IPS DF 6.9 (cell line): ENCODE measurements around the gene GH2.
"Not testable (repeated sequence)": the region's sequence is repeated elsewhere in the genome, so short reads cannot be mapped to it uniquely, and the experiment has no call there.

Experiments used
- DNase-seq: peaks from one replicate; pipeline ENCODE4 v3.0.0-alpha.2; 2013; ENCODE audit warnings: low read depth, low spot score
- H3K27ac ChIP-seq: one replicate; pipeline ENCODE4 v1.5.1; 2013; ENCODE audit warnings: low read length, control low read depth
- H3K27me3 ChIP-seq: 2 replicates; pipeline ENCODE4 v1.6.1; 2013; ENCODE audit warnings: mild to moderate bottlenecking, low read length; ENCODE audit not compliant: control insufficient read depth, insufficient read depth
- H3K36me3 ChIP-seq: 2 replicates; pipeline ENCODE4 v1.6.1; 2013; ENCODE audit warnings: low read length; ENCODE audit not compliant: control insufficient read depth, insufficient read depth
- H3K4me1 ChIP-seq: 2 replicates; pipeline ENCODE4 v1.6.1; 2013; ENCODE audit warnings: low read length; ENCODE audit not compliant: control insufficient read depth, insufficient read depth
- H3K4me3 ChIP-seq: 2 replicates; pipeline ENCODE4 v1.5.1; 2013; ENCODE audit warnings: mild to moderate bottlenecking, low read length
- H3K9me3 ChIP-seq: 2 replicates; pipeline ENCODE4 v1.6.1; 2013; ENCODE audit warnings: low read length, inconsistent platforms; ENCODE audit not compliant: control insufficient read depth, insufficient read depth
- WGBS: extraction: QIAGEN DNeasy Blood & Tissue Kit; methylation state at CpG from one replicate; pipeline ENCODE4 v1.1.7; 2013; ENCODE audit warnings: mixed read lengths, missing lambda C conversion rate; ENCODE audit not compliant: insufficient read length, insufficient coverage; 5-methylcytosine and 5-hydroxymethylcytosine counted together

Gene GH2

GRCh38 chr17:63881935-63882601 lies at the start of gene GH2:
Gene GH2, minus strand, starts transcription at chr17:63881944. Its CDS starts 143 bp downstream, at chr17:63881801.
- no CpG with 5 or more reads among the region's 15 CpGs for WGBS
- peaks cover 7% of the 10 kb centered on the region for H3K4me1 ChIP-seq
- H3K36me3 ChIP-seq, result no peaks in the 10 kb centered on the region
- H3K9me3 ChIP-seq, result no peaks in the 10 kb centered on the region
- no peak for DNase-seq
- H3K4me3 ChIP-seq, result no peak within 1 kb of the TSS
- no peak within 1 kb of the TSS for H3K27ac ChIP-seq
- no peaks in the 10 kb centered on the region for H3K27me3 ChIP-seq

GRCh38 chr17:63930951-63931575 lies 49.3 kb upstream of the GH2 start:
- no peaks in the 10 kb centered on the region for H3K36me3 ChIP-seq
- H3K4me1 ChIP-seq, result peaks cover 8% of the 10 kb centered on the region; the same call in 1 of the 2 replicates
- no peaks in the 10 kb centered on the region for H3K27me3 ChIP-seq
- no peak overlapping the region for H3K27ac ChIP-seq
- no peak overlapping the region for H3K4me3 ChIP-seq
- whole genome bisulfite sequencing, result no CpG with 5 or more reads among the region's 16 CpGs
- no peaks in the 10 kb centered on the region for H3K9me3 ChIP-seq
- no peak for DNase-seq

GRCh38 chr17:63929860-63930766 lies 48.4 kb upstream of the GH2 start:
- Histone ChIP-seq H3K27ac (no peak overlapping the region), H3K9me3 (no peaks in the 10 kb centered on the region), H3K36me3 (no peaks in the 10 kb centered on the region), H3K4me1 (peaks cover 8% of the 10 kb centered on the region; the same call in 1 of the 2 replicates), H3K27me3 (no peaks in the 10 kb centered on the region), H3K4me3 (no peak overlapping the region)
- WGBS, result no CpG with 5 or more reads among the region's 24 CpGs
- no peak for DNase-seq

- Histone ChIP-seq H3K4me3 (no peak overlapping the region), H3K9me3 (no peaks in the 10 kb centered on the region), H3K36me3 (no peaks in the 10 kb centered on the region), H3K27ac (no peak overlapping the region), H3K27me3 (no peaks in the 10 kb centered on the region), H3K4me1 (peaks cover 8% of the 10 kb centered on the region; the same call in 1 of the 2 replicates)
- WGBS, result no CpG with 5 or more reads among the region's 10 CpGs
- DNase-seq, result no peak
These were observed 47.4 kb upstream of the GH2 start for GRCh38 chr17:63928966-63929695.

GRCh38 chr17:63928172-63928666 lies 46.5 kb upstream of the GH2 start:
- Histone ChIP-seq H3K27me3 (no peaks in the 10 kb centered on the region), H3K9me3 (no peaks in the 10 kb centered on the region), H3K36me3 (no peaks in the 10 kb centered on the region), H3K27ac (no peak overlapping the region), H3K4me1 (peaks cover 8% of the 10 kb centered on the region; the same call in 1 of the 2 replicates), H3K4me3 (no peak overlapping the region)
- WGBS, result no CpG with 5 or more reads among the region's 10 CpGs
- no peak for DNase-seq

- WGBS, result no CpG with 5 or more reads among the region's 8 CpGs
- H3K4me1 ChIP-seq, result peaks cover 8% of the 10 kb centered on the region; the same call in 1 of the 2 replicates
- DNase-seq, result no peak
These were observed 45.9 kb upstream of the GH2 start for GRCh38 chr17:63927464-63928171.

GRCh38 chr17:63926164-63926563 lies 44.4 kb upstream of the GH2 start:
- H3K27me3 ChIP-seq, result no peaks in the 10 kb centered on the region
- H3K27ac ChIP-seq, result no peak overlapping the region
- H3K4me3 ChIP-seq, result no peak overlapping the region
- no peaks in the 10 kb centered on the region for H3K9me3 ChIP-seq
- no peak for DNase-seq
- no CpG with 5 or more reads among the region's 2 CpGs for WGBS
- no peaks in the 10 kb centered on the region for H3K36me3 ChIP-seq
- peaks cover 3% of the 10 kb centered on the region; the same call in 1 of the 2 replicates for H3K4me1 ChIP-seq

More at GRCh38 chr17:63927464-63928171, 45.9 kb upstream of the GH2 start:
- Histone ChIP-seq H3K27ac (no peak overlapping the region), H3K4me3 (no peak overlapping the region), H3K36me3 (no peaks in the 10 kb centered on the region), H3K27me3 (no peaks in the 10 kb centered on the region), H3K9me3 (no peaks in the 10 kb centered on the region)

- Histone ChIP-seq H3K4me1 (0 out of 2 replicates have a peak, but pooled peaks cover 2% of the 10 kb centered on the region), H3K27me3 (no peaks in the 10 kb centered on the region), H3K27ac (no peak overlapping the region), H3K9me3 (no peaks in the 10 kb centered on the region), H3K4me3 (no peak overlapping the region), H3K36me3 (no peaks in the 10 kb centered on the region)
- WGBS, result no CpG with 5 or more reads among the region's 5 CpGs
- DNase-seq, result no peak
These were observed 43.9 kb upstream of the GH2 start for GRCh38 chr17:63925615-63926014.

- H3K36me3 ChIP-seq, DNase-seq, H3K27me3 ChIP-seq, H3K27ac ChIP-seq, H3K4me1 ChIP-seq, H3K4me3 ChIP-seq, H3K9me3 ChIP-seq: not testable (repeated sequence)
- WGBS, result no CpG with 5 or more reads among the region's 9 CpGs
These were observed 40.7 kb upstream of the GH2 start for GRCh38 chr17:63922402-63922801.
